Measurements from ENCODE around the gene ZNF594.

DNA sequence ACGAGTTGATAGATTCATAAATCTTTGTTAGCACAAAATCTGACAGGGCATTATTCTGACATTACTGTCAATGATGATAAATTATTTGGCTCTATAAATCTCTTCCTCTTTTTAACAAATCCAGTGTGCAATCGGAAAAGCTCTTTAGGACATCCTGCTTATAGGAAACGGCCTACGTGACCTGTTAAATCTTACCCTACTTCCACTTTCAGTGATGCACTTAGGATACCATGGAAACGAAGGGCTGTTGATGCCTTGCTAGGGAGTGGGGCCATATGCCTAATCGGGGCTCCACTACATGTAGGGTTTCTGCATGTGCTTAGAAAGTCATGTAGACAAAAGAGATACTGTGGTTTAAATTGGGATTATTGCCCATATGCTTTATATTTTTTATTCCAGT lies 27.2 kb downstream of the ZNF594 start:
- TF ChIP-seq CTCF (conservative IDR thresholded peaks at IDR 0.05 in 1 of 2, IDR thresholded peaks at IDR 0.05 in 1 of 2; ENCODE audit: extremely low read depth in 1 of 2, insufficient read depth in 1 of 2, low read depth in 1 of 2, low read length in 2 of 2) (no peak), EZH2 (IDR thresholded peaks at IDR 0.05; ENCODE audit: borderline replicate concordance, low read length) (no peak)
